ENCODE results near the gene RPS17.
"Not testable (repeated sequence)": the region's sequence is repeated elsewhere in the genome, so short reads cannot be mapped to it uniquely, and the experiment has no call there.

RPS17 gene

GRCh38 chr15:82532991-82533481, 7.2 kb downstream of the RPS17 start:
- TF ChIP-seq CTCF (IDR thresholded peaks at IDR 0.05; ENCODE audit: low read depth, low read length, missing control alignments): no peak
- no peak for DNase-seq (ENCODE audit: low read depth)
- H3K4me3 ChIP-seq (ENCODE audit: low read depth, low read length): no peak overlapping the region

- no peak for TF ChIP-seq CTCF (IDR thresholded peaks at IDR 0.05; ENCODE audit: low read depth, low read length, missing control alignments)
- DNase-seq (ENCODE audit: low read depth): no peak
- no peak overlapping the region for H3K4me3 ChIP-seq (ENCODE audit: low read depth, low read length)
Measured at GRCh38 chr15:82532383-82532990, 7.8 kb downstream of the RPS17 start.

- TF ChIP-seq CTCF (IDR thresholded peaks at IDR 0.05; ENCODE audit: low read depth, low read length, missing control alignments): no peak
- DNase-seq (ENCODE audit: low read depth): no peak
Measured at GRCh38 chr15:82531496-82532382, 8.5 kb downstream of the RPS17 start.

GRCh38 chr15:82530606-82531379, 9.5 kb downstream of the RPS17 start:
- peak; percentile 86 for TF ChIP-seq CTCF (IDR thresholded peaks at IDR 0.05; ENCODE audit: low read depth, low read length, missing control alignments)
- H3K4me3 ChIP-seq (ENCODE audit: low read depth, low read length): no peak overlapping the region; the same call in 1 of the 2 replicates
- no peak for DNase-seq (ENCODE audit: low read depth)

More at GRCh38 chr15:82531496-82532382, 8.5 kb downstream of the RPS17 start:
- H3K4me3 ChIP-seq (ENCODE audit: low read depth, low read length): no peak overlapping the region

GRCh38 chr15:82530006-82530405, 10.3 kb downstream of the RPS17 start:
- TF ChIP-seq CTCF (IDR thresholded peaks at IDR 0.05; ENCODE audit: low read depth, low read length, missing control alignments): no peak
- H3K4me3 ChIP-seq (ENCODE audit: low read depth, low read length): no peak overlapping the region
- no peak for DNase-seq (ENCODE audit: low read depth)

GRCh38 chr15:82513587-82513986, 26.7 kb downstream of the RPS17 start:
- not testable (repeated sequence) for H3K4me3 ChIP-seq (ENCODE audit: low read depth, low read length); DNase-seq (ENCODE audit: low read depth)

GRCh38 chr15:82507693-82508092, 32.6 kb downstream of the RPS17 start:
- not testable (repeated sequence) for H3K4me3 ChIP-seq (ENCODE audit: low read depth, low read length); DNase-seq (ENCODE audit: low read depth)

GRCh38 chr15:82507087-82507486, 33.2 kb downstream of the RPS17 start:
- not testable (repeated sequence) for DNase-seq (ENCODE audit: low read depth); H3K4me3 ChIP-seq (ENCODE audit: low read depth, low read length)

- not testable (repeated sequence) for DNase-seq (ENCODE audit: low read depth); H3K4me3 ChIP-seq (ENCODE audit: low read depth, low read length)
Measured at GRCh38 chr15:82505842-82506241, 34.4 kb downstream of the RPS17 start.

GRCh38 chr15:82504074-82504473, 36.2 kb downstream of the RPS17 start:
- DNase-seq (ENCODE audit: low read depth); H3K4me3 ChIP-seq (ENCODE audit: low read depth, low read length): not testable (repeated sequence)

Data from GM12864 (cell line).